Right cardiac atrium (tissue), 5 donors: ENCODE results near the gene MEI4. TPM values are rescaled to one million over a fixed set of nuclear protein-coding genes. Genes with fewer than 3 reads are reported as not detected.
"Not testable (repeated sequence)": the region's sequence is repeated elsewhere in the genome, so short reads cannot be mapped to it uniquely, and the experiment has no call there.

Experiments
- ATAC-seq, 2 donors: fragments of 200-7000 bp; cut with Tn5 transposase; one replicate each; pipeline versions ENCODE4 v1.8.0 to v1.9.1; 2020; ENCODE audit warnings: moderate library complexity in 2 of 2, mild to moderate bottlenecking in 1 of 2
- DNase-seq, 3 donors: peaks; one replicate each; pipeline ENCODE4 v3.0.0-alpha.2; 2020
- H3K27ac ChIP-seq: one replicate; pipeline ENCODE4 v1.5.1; 2013; ENCODE audit warnings: mild to moderate bottlenecking, low read length, control low read depth, moderate library complexity
- H3K27me3 ChIP-seq: one replicate; pipeline ENCODE4 v1.6.1; 2013; ENCODE audit not compliant: control insufficient read depth, insufficient read depth
- H3K4me1 ChIP-seq: one replicate; pipeline ENCODE4 v1.6.1; 2013; ENCODE audit warnings: low read length; ENCODE audit not compliant: control insufficient read depth, insufficient read depth
- H3K4me3 ChIP-seq: one replicate; pipeline ENCODE4 v1.5.1; 2013; ENCODE audit warnings: low read length, control low read depth
- H3K9me3 ChIP-seq: one replicate; pipeline ENCODE4 v1.6.1; 2013; ENCODE audit warnings: low read length; ENCODE audit not compliant: control insufficient read depth
- WGBS: extraction: QIAGEN DNeasy Blood & Tissue Kit; methylation state at CpG from one replicate; pipeline ENCODE4 v1.1.7; 2013; 5-methylcytosine and 5-hydroxymethylcytosine counted together
- intact Hi-C, 4 donors: fragments of 100-400 bp; cut with DNase I; formaldehyde crosslinking; loops; one replicate each; pipeline versions ENCODE4 v1.11.0 to v1.14.0; 2022 to 2023
- polyA plus RNA-seq: library from polyadenylated mRNA; stranded (reverse); fragments of 200-250 nt; gene quantifications from one replicate; pipeline ENCODE4 v1.2.3, GENCODE V29; 2013
- total RNA-seq, 4 donors: library from RNA; stranded (reverse); fragmentation: NEBNext Ultra II Directional; extraction: Animal tissue kit (Norgen Biotek cat#: 25700); gene quantifications; one replicate each; pipeline ENCODE4 v1.2.1, GENCODE V29; 2021
- donor health status: healthy with polysubstance abuse.
- donor health status: DM: no; HTN: yes; CAD: no.
- donor health status: DM: no; HTN: no; CAD: no.
- donor health status: DM: no; HTN: yes; CAD: no; lungs with severe emphysema.
- donor health status: DM: yes; HTN: yes; CAD: no.

The MEI4 gene
- total and polyA plus RNA-seq, 5 donors: 0.59 to 2.8 (median 1.3) TPM

GRCh38 chr6:77683515-77683914, 30.7 kb downstream of the MEI4 start:
- DNase-seq: no peak
- 89% methylated on average over 1 of the region's 1 CpG for WGBS
- intact Hi-C loops: no loop called here
- Histone ChIP-seq H3K4me3 (no peak overlapping the region), H3K27me3 (no peaks in the 10 kb centered on the region), H3K4me1 (no peaks in the 10 kb centered on the region), H3K27ac (no peak overlapping the region), H3K9me3 (no peaks in the 10 kb centered on the region)
- no peak for ATAC-seq

- 67% methylated on average over 2 of the region's 2 CpGs for WGBS
- H3K9me3 ChIP-seq: no peaks in the 10 kb centered on the region
- H3K4me3 ChIP-seq: no peak overlapping the region
- DNase-seq (no peak), ATAC-seq (no peak)
- no peaks in the 10 kb centered on the region for H3K4me1 ChIP-seq
- H3K27me3 ChIP-seq: no peaks in the 10 kb centered on the region
- intact Hi-C loops: no loop called here
- no peak overlapping the region for H3K27ac ChIP-seq
Observed at GRCh38 chr6:77686931-77687330, 34.1 kb downstream of the MEI4 start.

- ATAC-seq (no peak), DNase-seq (no peak)
- Histone ChIP-seq H3K27ac (no peak overlapping the region), H3K27me3 (no peaks in the 10 kb centered on the region), H3K4me1 (no peaks in the 10 kb centered on the region), H3K4me3 (no peak overlapping the region), H3K9me3 (no peaks in the 10 kb centered on the region)
- intact Hi-C loops: no loop called here
- 68% methylated on average over 1 of the region's 1 CpG for WGBS
Observed at GRCh38 chr6:77688649-77689048, 35.8 kb downstream of the MEI4 start.

GRCh38 chr6:77700095-77700494, 47.3 kb downstream of the MEI4 start:
- ATAC-seq, H3K4me1 ChIP-seq, H3K9me3 ChIP-seq, H3K27ac ChIP-seq, DNase-seq, H3K27me3 ChIP-seq, intact Hi-C loops, H3K4me3 ChIP-seq: not testable (repeated sequence)
- 86% methylated on average over 6 of the region's 6 CpGs for WGBS

GRCh38 chr6:77707603-77708002, 54.8 kb downstream of the MEI4 start:
- WGBS: 89% methylated on average over 2 of the region's 2 CpGs
- DNase-seq (no peak), ATAC-seq (no peak)
- intact Hi-C loops: no loop called here
- Histone ChIP-seq H3K27me3 (no peaks in the 10 kb centered on the region), H3K27ac (no peak overlapping the region), H3K9me3 (no peaks in the 10 kb centered on the region), H3K4me1 (no peaks in the 10 kb centered on the region), H3K4me3 (no peak overlapping the region)

GRCh38 chr6:77715588-77715987, 62.7 kb downstream of the MEI4 start:
- DNase-seq (no peak), ATAC-seq (no peak)
- no peaks in the 10 kb centered on the region for H3K4me1 ChIP-seq
- no peak overlapping the region for H3K27ac ChIP-seq
- 55% methylated on average over 6 of the region's 6 CpGs for WGBS
- H3K27me3 ChIP-seq: no peaks in the 10 kb centered on the region
- H3K9me3 ChIP-seq: no peaks in the 10 kb centered on the region
- H3K4me3 ChIP-seq: no peak overlapping the region
- intact Hi-C loops: no loop called here

GRCh38 chr6:77716311-77716710, 63.5 kb downstream of the MEI4 start:
- Histone ChIP-seq H3K27ac (no peak overlapping the region), H3K9me3 (no peaks in the 10 kb centered on the region), H3K27me3 (no peaks in the 10 kb centered on the region), H3K4me3 (no peak overlapping the region), H3K4me1 (no peaks in the 10 kb centered on the region)
- intact Hi-C loops: no loop called here
- DNase-seq (no peak), ATAC-seq (no peak)
- 67% methylated on average over 1 of the region's 1 CpG for WGBS

- 84% methylated on average over 13 of the region's 13 CpGs for WGBS
- H3K27me3 ChIP-seq, H3K27ac ChIP-seq, ATAC-seq, intact Hi-C loops, H3K4me1 ChIP-seq, H3K9me3 ChIP-seq, H3K4me3 ChIP-seq: not testable (repeated sequence)
- peak in 1 of 3 donors; percentile 18 for DNase-seq
Observed at GRCh38 chr6:77736010-77736409, 83.2 kb downstream of the MEI4 start.

GRCh38 chr6:77740380-77740779, 87.5 kb downstream of the MEI4 start:
- intact Hi-C loops: no loop called here
- DNase-seq (no peak), ATAC-seq (no peak)
- Histone ChIP-seq H3K4me1 (no peaks in the 10 kb centered on the region), H3K27me3 (no peaks in the 10 kb centered on the region), H3K4me3 (no peak overlapping the region), H3K27ac (no peak overlapping the region), H3K9me3 (no peaks in the 10 kb centered on the region)
- WGBS: 20% methylated on average over 1 of the region's 1 CpG

GRCh38 chr6:77752156-77752555, 99.3 kb downstream of the MEI4 start:
- ATAC-seq, H3K4me3 ChIP-seq, H3K9me3 ChIP-seq, H3K4me1 ChIP-seq, H3K27me3 ChIP-seq, intact Hi-C loops, H3K27ac ChIP-seq, DNase-seq: not testable (repeated sequence)
- WGBS: 56% methylated on average over 1 of the region's 1 CpG

GRCh38 chr6:77762386-77762785, 109.5 kb downstream of the MEI4 start:
- Histone ChIP-seq H3K4me1 (no peaks in the 10 kb centered on the region), H3K4me3 (no peak overlapping the region), H3K27me3 (no peaks in the 10 kb centered on the region), H3K27ac (no peak overlapping the region), H3K9me3 (no peaks in the 10 kb centered on the region)
- WGBS: 81% methylated on average over 2 of the region's 2 CpGs
- ATAC-seq (no peak), DNase-seq (no peak)
- intact Hi-C loops: no loop called here

GRCh38 chr6:77763124-77763523, 110.3 kb downstream of the MEI4 start:
- H3K27ac ChIP-seq: no peak overlapping the region
- ATAC-seq (no peak), DNase-seq (no peak)
- no peak overlapping the region for H3K4me3 ChIP-seq
- WGBS: 81% methylated on average over 2 of the region's 2 CpGs
- H3K27me3 ChIP-seq: no peaks in the 10 kb centered on the region
- intact Hi-C loops: no loop called here
- no peaks in the 10 kb centered on the region for H3K9me3 ChIP-seq
- H3K4me1 ChIP-seq: no peaks in the 10 kb centered on the region
